Measurements from ENCODE around the gene TXLNB. TPM values are rescaled to one million over a fixed set of nuclear protein-coding genes. Genes with fewer than 3 reads are reported as not detected.

Gene TXLNB
- total and polyA plus RNA-seq, 2 of the 13 experiments (the other 11 are each of a cell fraction or from before 2014, with no cell fraction given) = not detected

DNA sequence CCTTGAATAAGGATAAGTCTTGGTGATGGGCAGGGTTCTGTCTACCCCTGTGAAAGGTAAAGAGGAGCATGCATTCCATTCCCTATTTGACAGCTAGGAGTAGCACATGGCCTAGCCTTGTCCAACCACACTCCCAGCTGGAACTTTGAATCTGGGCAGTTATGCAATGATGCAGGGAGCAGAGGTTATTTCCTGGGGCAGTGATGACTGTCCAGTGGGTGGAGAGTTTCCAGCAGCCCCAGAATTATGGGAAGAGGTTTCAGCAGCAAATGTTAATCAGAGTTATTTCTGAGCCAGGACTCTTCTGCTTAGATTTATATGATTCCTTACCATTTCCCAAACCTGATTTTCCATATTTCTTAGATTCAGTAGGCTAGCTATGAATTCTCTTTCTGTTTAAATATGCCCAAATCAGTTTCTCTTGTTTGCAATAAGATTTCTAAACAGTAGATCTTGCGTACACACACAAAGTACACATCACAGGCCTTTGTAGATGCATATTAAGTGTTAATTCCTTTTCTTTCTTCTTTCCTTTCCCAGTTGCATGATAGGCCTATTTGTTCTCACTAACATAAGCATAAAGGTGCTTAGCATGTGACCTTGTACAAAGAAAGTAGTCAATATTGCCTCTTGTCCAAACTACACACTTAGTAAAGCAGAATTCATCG is 17.3 kb upstream of the TXLNB start (continued):
- peak; percentile 20; the same call in 1 of the 2 replicates for TF ChIP-seq TCF7L2 (IDR thresholded peaks at IDR 0.05; ENCODE audit: low read depth, low read length)
- peak; percentile 65; the same call in 1 of the 2 replicates for TF ChIP-seq MIER2 (CRISPR knock-in tag; IDR thresholded peaks at IDR 0.05)
- TF ChIP-seq, protein P1, sequence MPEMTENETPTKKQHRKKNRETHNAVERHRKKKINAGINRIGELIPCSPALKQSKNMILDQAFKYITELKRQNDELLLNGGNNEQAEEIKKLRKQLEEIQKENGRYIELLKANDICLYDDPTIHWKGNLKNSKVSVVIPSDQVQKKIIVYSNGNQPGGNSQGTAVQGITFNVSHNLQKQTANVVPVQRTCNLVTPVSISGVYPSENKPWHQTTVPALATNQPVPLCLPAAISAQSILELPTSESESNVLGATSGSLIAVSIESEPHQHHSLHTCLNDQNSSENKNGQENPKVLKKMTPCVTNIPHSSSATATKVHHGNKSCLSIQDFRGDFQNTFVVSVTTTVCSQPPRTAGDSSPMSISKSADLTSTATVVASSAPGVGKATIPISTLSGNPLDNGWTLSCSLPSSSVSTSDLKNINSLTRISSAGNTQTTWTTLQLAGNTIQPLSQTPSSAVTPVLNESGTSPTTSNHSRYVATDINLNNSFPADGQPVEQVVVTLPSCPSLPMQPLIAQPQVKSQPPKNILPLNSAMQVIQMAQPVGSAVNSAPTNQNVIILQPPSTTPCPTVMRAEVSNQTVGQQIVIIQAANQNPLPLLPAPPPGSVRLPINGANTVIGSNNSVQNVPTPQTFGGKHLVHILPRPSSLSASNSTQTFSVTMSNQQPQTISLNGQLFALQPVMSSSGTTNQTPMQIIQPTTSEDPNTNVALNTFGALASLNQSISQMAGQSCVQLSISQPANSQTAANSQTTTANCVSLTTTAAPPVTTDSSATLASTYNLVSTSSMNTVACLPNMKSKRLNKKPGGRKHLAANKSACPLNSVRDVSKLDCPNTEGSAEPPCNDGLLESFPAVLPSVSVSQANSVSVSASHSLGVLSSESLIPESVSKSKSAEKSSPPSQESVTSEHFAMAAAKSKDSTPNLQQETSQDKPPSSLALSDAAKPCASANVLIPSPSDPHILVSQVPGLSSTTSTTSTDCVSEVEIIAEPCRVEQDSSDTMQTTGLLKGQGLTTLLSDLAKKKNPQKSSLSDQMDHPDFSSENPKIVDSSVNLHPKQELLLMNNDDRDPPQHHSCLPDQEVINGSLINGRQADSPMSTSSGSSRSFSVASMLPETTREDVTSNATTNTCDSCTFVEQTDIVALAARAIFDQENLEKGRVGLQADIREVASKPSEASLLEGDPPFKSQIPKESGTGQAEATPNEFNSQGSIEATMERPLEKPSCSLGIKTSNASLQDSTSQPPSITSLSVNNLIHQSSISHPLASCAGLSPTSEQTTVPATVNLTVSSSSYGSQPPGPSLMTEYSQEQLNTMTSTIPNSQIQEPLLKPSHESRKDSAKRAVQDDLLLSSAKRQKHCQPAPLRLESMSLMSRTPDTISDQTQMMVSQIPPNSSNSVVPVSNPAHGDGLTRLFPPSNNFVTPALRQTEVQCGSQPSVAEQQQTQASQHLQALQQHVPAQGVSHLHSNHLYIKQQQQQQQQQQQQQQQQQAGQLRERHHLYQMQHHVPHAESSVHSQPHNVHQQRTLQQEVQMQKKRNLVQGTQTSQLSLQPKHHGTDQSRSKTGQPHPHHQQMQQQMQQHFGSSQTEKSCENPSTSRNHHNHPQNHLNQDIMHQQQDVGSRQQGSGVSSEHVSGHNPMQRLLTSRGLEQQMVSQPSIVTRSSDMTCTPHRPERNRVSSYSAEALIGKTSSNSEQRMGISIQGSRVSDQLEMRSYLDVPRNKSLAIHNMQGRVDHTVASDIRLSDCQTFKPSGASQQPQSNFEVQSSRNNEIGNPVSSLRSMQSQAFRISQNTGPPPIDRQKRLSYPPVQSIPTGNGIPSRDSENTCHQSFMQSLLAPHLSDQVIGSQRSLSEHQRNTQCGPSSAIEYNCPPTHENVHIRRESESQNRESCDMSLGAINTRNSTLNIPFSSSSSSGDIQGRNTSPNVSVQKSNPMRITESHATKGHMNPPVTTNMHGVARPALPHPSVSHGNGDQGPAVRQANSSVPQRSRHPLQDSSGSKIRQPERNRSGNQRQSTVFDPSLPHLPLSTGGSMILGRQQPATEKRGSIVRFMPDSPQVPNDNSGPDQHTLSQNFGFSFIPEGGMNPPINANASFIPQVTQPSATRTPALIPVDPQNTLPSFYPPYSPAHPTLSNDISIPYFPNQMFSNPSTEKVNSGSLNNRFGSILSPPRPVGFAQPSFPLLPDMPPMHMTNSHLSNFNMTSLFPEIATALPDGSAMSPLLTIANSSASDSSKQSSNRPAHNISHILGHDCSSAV (CRISPR knock-in tag; IDR thresholded peaks at IDR 0.05; ENCODE audit: borderline replicate concordance) = no peak
- no peak for TF ChIP-seq PHB2 (IDR thresholded peaks at IDR 0.05; ENCODE audit: partially characterized antibody)
- no peak for TF ChIP-seq GZF1 (CRISPR knock-in tag; IDR thresholded peaks at IDR 0.05)
- no peak for TF ChIP-seq ZNF781 (CRISPR knock-in tag; IDR thresholded peaks at IDR 0.05; ENCODE audit: borderline replicate concordance, not compliant biosample characterization)
- TF ChIP-seq MIXL1 (CRISPR knock-in tag; IDR thresholded peaks at IDR 0.05) = 0 out of 2 replicates have a peak, but pooled peaks have one; percentile 32
- TF ChIP-seq HDAC6 (IDR thresholded peaks at IDR 0.05; ENCODE audit: low read depth, low read length) = no peak
- no peak for TF ChIP-seq NFKBIZ (CRISPR knock-in tag; IDR thresholded peaks at IDR 0.05)
- TF ChIP-seq SOX13 (IDR thresholded peaks at IDR 0.05) = no peak; the same call in 1 of the 2 replicates
- peak in 1 of 2 experiments; percentile 69; a peak in 2 of 4 replicates for TF ChIP-seq SOX13 (CRISPR knock-in tag; conservative IDR thresholded peaks at IDR 0.05 in 1 of 2, IDR thresholded peaks at IDR 0.05 in 1 of 2)
- peak; percentile 79 for TF ChIP-seq TEAD3 (CRISPR knock-in tag; optimal IDR thresholded peaks at IDR 0.05; ENCODE audit: borderline replicate concordance)
- TF ChIP-seq RXRA (CRISPR knock-in tag; IDR thresholded peaks at IDR 0.05) = no peak; the same call in 1 of the 2 replicates
- no peak for TF ChIP-seq SATB2 (CRISPR knock-in tag; IDR thresholded peaks at IDR 0.05)
- TF ChIP-seq, protein P2, sequence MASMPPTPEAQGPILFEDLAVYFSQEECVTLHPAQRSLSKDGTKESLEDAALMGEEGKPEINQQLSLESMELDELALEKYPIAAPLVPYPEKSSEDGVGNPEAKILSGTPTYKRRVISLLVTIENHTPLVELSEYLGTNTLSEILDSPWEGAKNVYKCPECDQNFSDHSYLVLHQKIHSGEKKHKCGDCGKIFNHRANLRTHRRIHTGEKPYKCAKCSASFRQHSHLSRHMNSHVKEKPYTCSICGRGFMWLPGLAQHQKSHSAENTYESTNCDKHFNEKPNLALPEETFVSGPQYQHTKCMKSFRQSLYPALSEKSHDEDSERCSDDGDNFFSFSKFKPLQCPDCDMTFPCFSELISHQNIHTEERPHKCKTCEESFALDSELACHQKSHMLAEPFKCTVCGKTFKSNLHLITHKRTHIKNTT (CRISPR knock-in tag; IDR thresholded peaks at IDR 0.05) = no peak
- no peak for TF ChIP-seq KLF12 (CRISPR knock-in tag; IDR thresholded peaks at IDR 0.05; ENCODE audit: borderline replicate concordance)
- TF ChIP-seq, protein P3, sequence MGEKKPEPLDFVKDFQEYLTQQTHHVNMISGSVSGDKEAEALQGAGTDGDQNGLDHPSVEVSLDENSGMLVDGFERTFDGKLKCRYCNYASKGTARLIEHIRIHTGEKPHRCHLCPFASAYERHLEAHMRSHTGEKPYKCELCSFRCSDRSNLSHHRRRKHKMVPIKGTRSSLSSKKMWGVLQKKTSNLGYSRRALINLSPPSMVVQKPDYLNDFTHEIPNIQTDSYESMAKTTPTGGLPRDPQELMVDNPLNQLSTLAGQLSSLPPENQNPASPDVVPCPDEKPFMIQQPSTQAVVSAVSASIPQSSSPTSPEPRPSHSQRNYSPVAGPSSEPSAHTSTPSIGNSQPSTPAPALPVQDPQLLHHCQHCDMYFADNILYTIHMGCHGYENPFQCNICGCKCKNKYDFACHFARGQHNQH (CRISPR knock-in tag; IDR thresholded peaks at IDR 0.05) = peak; percentile 66; the same call in 1 of the 2 replicates
- no peak for TF ChIP-seq REXO4 (CRISPR knock-in tag; IDR thresholded peaks at IDR 0.05; ENCODE audit: borderline replicate concordance)
- TF ChIP-seq RAD51 (IDR thresholded peaks at IDR 0.05; ENCODE audit: borderline replicate concordance) = no peak
- no peak for TF ChIP-seq ZBTB8A (CRISPR knock-in tag; IDR thresholded peaks at IDR 0.05; ENCODE audit: borderline replicate concordance, low read depth)

Measured in HepG2 (cell line).